Left renal cortex interstitium (tissue), 4 donors: ENCODE data around the gene TXNDC16. TPM values are rescaled to one million over a fixed set of nuclear protein-coding genes. Genes with fewer than 3 reads are reported as not detected.
"Not testable (repeated sequence)": the region's sequence is repeated elsewhere in the genome, so short reads cannot be mapped to it uniquely, and the experiment has no call there.

Experiments
- DNase-seq, 4 donors: peaks; one replicate each; pipeline ENCODE4 v3.0.0-alpha.2; 2013; ENCODE audit warnings: low read depth in 4 of 4, low spot score in 2 of 4, missing footprints in 1 of 4
- polyA plus RNA-seq, 4 donors: library from polyadenylated mRNA; unstranded; fragments of 120-200 nt; gene quantifications; one replicate each; pipeline ENCODE4 v1.2.1, GENCODE V29; 2013; ENCODE audit not compliant: insufficient read length in 4 of 4

Gene TXNDC16
- polyA plus RNA-seq: 10 to 100 TPM; 19.4 to 23.2 (median 20.9) TPM

- DNase-seq: peak; percentile 95 to 100 (median 98)
Measured at GRCh38 chr14:52552063-52552988, at the start of gene TXNDC16, which contains the start of gene GPR137C. Gene TXNDC16, minus strand, starts transcription at chr14:52552505. Its CDS starts 8,948 bp downstream, at chr14:52543557. Gene GPR137C, plus strand, starts transcription at chr14:52552836. Its CDS starts 312 bp downstream, at chr14:52553148.

- DNase-seq: no peak
Measured at GRCh38 chr14:52599974-52600373, 47.7 kb upstream of the TXNDC16 start.

GRCh38 chr14:52598568-52598967 is 46.3 kb upstream of the TXNDC16 start:
- DNase-seq: no peak

GRCh38 chr14:52596861-52597260 is 44.6 kb upstream of the TXNDC16 start:
- no peak for DNase-seq

- DNase-seq: no peak
Measured at GRCh38 chr14:52596320-52596719, 44.0 kb upstream of the TXNDC16 start.

- DNase-seq: no peak
Measured at GRCh38 chr14:52590318-52590717, 38.0 kb upstream of the TXNDC16 start.

GRCh38 chr14:52589646-52590045 is 37.3 kb upstream of the TXNDC16 start:
- no peak for DNase-seq

- DNase-seq: no peak
Measured at GRCh38 chr14:52583544-52583943, 31.2 kb upstream of the TXNDC16 start.

GRCh38 chr14:52575858-52576257 is 23.6 kb upstream of the TXNDC16 start:
- DNase-seq: no peak

- not testable (repeated sequence) for DNase-seq
Measured at GRCh38 chr14:52568454-52568853, 16.1 kb upstream of the TXNDC16 start.

- no peak for DNase-seq
Measured at GRCh38 chr14:52563120-52563519, 10.8 kb upstream of the TXNDC16 start.

- DNase-seq: no peak
Measured at GRCh38 chr14:52558688-52559087, 6.4 kb upstream of the TXNDC16 start.

GRCh38 chr14:52553671-52554575 is 1.6 kb upstream of the TXNDC16 start:
- peak; percentile 78 to 88 (median 82) for DNase-seq

GRCh38 chr14:52553002-52553670 is 831 bp upstream of the TXNDC16 start:
- DNase-seq: peak in 1 of 4 donors; percentile 38

- DNase-seq: peak; percentile 33 to 72 (median 45)
Measured at GRCh38 chr14:52551696-52552062, 626 bp downstream of the TXNDC16 start.

GRCh38 chr14:52551205-52551604 is 1.1 kb downstream of the TXNDC16 start:
- DNase-seq: no peak

- no peak for DNase-seq
Measured at GRCh38 chr14:52550661-52551060, 1.6 kb downstream of the TXNDC16 start.

- DNase-seq: no peak
Measured at GRCh38 chr14:52547526-52547925, 4.8 kb downstream of the TXNDC16 start.

GRCh38 chr14:52547027-52547426 is 5.3 kb downstream of the TXNDC16 start:
- no peak for DNase-seq

GRCh38 chr14:52546318-52546670 is 6.0 kb downstream of the TXNDC16 start:
- no peak for DNase-seq
